ENCODE measurements around the gene ERC2. TPM values are rescaled to one million over a fixed set of nuclear protein-coding genes. Genes with fewer than 3 reads are reported as not detected.

Gene ERC2
- polyA plus RNA-seq, 3 donors, result not detected

DNA sequence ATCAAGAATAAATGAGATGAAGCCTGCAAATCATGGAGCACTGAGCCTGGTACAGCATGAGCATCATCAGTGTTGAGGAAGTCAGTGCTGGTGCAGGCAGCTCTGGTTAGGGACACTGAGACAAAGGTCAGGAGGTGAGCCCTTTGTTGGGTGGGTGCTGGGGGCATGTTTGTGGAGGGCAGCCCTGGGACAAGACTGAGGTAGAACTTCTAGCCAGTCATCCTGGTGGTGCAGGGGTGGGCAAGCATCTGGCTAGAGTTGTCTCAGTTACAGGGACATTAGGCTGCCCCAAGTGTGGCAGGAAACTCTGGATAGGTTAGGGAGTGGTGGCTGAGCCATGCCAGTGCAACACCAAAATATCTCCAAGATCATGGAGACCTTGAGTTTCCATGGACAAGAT, 1008.4 kb downstream of the ERC2 start:
- H2AFZ ChIP-seq (ENCODE audit: insufficient read depth, low read depth, low read length, poor library complexity, severe bottlenecking), result no peak overlapping the region
- Mint-ChIP-seq H3K9me3 (peaks cover 0 to 2% (median 0%) of the 10 kb centered on the region in 7 donors), H3K4me1 (no peaks in the 10 kb centered on the region), H3K36me3 (no peaks in the 10 kb centered on the region), H3K27me3 (ENCODE audit: low read depth in 3 of 3) (peaks cover 0 to 3% (median 2%) of the 10 kb centered on the region in 3 donors), H3K4me3 (no peak overlapping the region), H3K27ac (no peak overlapping the region)
- no peaks in the 10 kb centered on the region for H4K20me1 ChIP-seq (ENCODE audit: insufficient read depth, low read length)
- H3K9me3 ChIP-seq (replicated peaks in 1 of 2; ENCODE audit: control insufficient read depth in 1 of 2, insufficient read depth in 1 of 2, low read length in 2 of 2), result no peaks in the 10 kb centered on the region
- no peaks in the 10 kb centered on the region for H3K79me2 ChIP-seq (ENCODE audit: insufficient read depth, low read length)
- H3K27me3 ChIP-seq (ENCODE audit: control insufficient read depth in 2 of 2, insufficient read depth in 2 of 2, low read length in 2 of 2), result no peaks in the 10 kb centered on the region
- no peak for TF ChIP-seq CTCF (IDR thresholded peaks at IDR 0.05)
- no peak overlapping the region for H3K27ac ChIP-seq (ENCODE audit: low read depth in 1 of 2, low read length in 2 of 2)
- intact Hi-C loops (cut with micrococcal nuclease), result no loop called here
- no peak overlapping the region for H3K4me2 ChIP-seq (replicated peaks; ENCODE audit: extremely low read depth, low read length, poor library complexity, severe bottlenecking)
- no peak overlapping the region for H3K4me3 ChIP-seq (replicated peaks in 1 of 3; ENCODE audit: low read depth in 2 of 3, low read length in 3 of 3)
- no peaks in the 10 kb centered on the region for H3K4me1 ChIP-seq (ENCODE audit: control insufficient read depth in 1 of 2, insufficient read depth in 2 of 2, low read length in 2 of 2)
- DNase-seq, result no peak
- no peak overlapping the region for H3K9ac ChIP-seq (ENCODE audit: insufficient read depth, low read length, poor library complexity, severe bottlenecking)
- H3K36me3 ChIP-seq (replicated peaks in 1 of 2; ENCODE audit: control insufficient read depth in 1 of 2, insufficient read depth in 2 of 2, low read length in 2 of 2), result no peaks in the 10 kb centered on the region

Small RNA genes lying within 50 kb of the gene (small RNA-seq; reads per million reads assigned to genes)
- not detected for gene MIR3938 (ENCODE audit: insufficient read length, low read depth)
- gene RNA5SP133 (ENCODE audit: insufficient read length, low read depth), result not detected

Other genes with a start within 250 kb of the ERC2 start
- 1 to 10 TPM; 4.4 to 6.8 (median 4.7) TPM for gene CCDC66, start 88.7 kb upstream of the ERC2 start, polyA plus RNA-seq
- gene TASOR, start 214.8 kb upstream of the ERC2 start, polyA plus RNA-seq, result 10 to 100 TPM; 10.8 to 27.4 (median 18.6) TPM

Measured in CD14-positive monocyte (primary cell).